ENCODE results near the gene VWA1. TPM values are rescaled to one million over a fixed set of nuclear protein-coding genes. Genes with fewer than 3 reads are reported as not detected.

Gene VWA1
- total and polyA plus RNA-seq, 8 donors, result 7.6 to 64.8 (median 23.0) TPM

- Histone ChIP-seq H3K36me3 (no peaks in the 10 kb centered on the region), H3K27ac (peak overlapping the region; percentile 30 to 87 (median 75)), H3K9me3 (no peaks in the 10 kb centered on the region), H3K4me3 (peak overlapping the region; percentile 42 to 51 (median 50)), H3K27me3 (peaks cover 0 to 13% (median 0%) of the 10 kb centered on the region in 3 donors), H3K4me1 (peaks cover 15 to 46% (median 33%) of the 10 kb centered on the region in 4 donors)
- TF ChIP-seq POLR2AphosphoS5 (IDR thresholded peaks at IDR 0.05), result no peak
- TF ChIP-seq POLR2A (IDR thresholded peaks at IDR 0.05), result no peak
- peak in 1 of 7 experiments; percentile 13 for TF ChIP-seq CTCF (IDR thresholded peaks at IDR 0.05)
- no peak for TF ChIP-seq EP300 (IDR thresholded peaks at IDR 0.05)
- DNase-seq, result peak in 1 of 2 donors; percentile 74
- intact Hi-C loops (cut with DNase I; ENCODE audit: low total_unique reads), result no loop called here
- 5 to 18% (median 7%) methylated on average over 31 to 112 of the region's 112 CpGs for WGBS, 5 donors
Measured at GRCh38 chr1:1419813-1420653, 15.5 kb upstream of the VWA1 start.

DNA sequence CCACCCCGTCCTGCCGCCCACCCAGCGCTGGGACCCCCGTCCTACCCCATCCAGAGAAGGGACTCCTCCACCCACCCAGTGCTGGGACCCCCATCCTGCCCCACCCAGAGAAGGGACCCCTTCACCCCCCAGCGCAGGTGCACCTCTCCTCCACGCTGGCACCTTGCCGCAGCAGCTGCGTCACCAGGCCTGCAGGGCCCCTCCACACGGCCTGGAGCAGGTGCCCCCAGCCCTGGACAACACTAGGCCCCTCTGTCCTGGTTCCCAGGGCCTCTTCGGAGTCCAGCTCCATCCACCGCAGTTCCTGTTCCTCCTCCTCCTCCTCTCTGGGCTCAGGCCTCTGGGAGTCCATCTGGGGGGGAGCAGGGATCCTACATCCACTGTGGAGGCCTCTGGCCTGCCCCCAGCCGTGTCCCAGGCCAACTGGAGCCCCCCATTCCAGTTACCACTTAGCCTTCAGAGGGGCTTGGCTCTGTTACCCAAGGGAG is 14.8 kb upstream of the VWA1 start:
- intact Hi-C loops (cut with DNase I; ENCODE audit: low total_unique reads), result no loop called here

DNA sequence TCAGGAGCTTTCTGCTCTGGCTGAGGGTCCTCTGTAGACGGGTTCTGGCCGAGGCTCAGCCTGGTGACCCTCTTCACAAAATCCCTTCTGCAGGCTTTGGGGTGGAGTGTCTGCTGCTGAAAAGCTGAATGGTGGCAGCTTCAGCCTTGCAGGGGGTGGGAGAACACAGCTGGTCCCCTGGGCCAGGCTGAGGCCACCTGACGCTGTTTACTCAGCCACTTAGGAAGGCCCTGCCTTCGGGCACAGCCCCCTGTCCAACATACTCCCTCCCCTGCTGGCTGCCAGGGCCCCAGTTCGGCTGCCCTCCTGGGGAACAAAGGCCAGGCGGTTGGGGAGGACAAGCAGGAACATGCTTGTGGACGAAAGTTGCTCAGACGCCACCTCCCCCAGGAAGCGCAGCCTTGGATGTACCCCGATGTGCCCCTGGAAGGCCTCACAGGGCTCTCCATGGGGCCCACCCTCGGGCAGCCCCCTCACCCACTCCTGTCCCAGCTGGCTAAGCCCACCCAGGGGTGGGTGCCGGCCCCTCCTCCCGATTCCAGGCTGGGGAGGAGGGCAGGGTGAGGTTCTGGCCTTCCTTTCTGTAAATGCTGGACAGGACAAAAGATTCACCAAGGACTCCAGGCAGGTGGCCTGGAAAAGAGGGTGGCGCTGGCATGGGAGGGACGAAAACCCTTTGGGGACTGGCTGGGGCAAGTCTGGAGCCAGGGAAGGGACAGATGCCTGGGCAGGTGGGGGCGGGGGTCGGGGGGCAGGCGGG is 14.2 kb upstream of the VWA1 start, which contains the start of gene ANKRD65:
TSS of gene ANKRD65 (minus strand) at position 130 of the 760 bp plus-strand sequence. CDS start 271 bp downstream, outside the sequence.
- Histone ChIP-seq H3K4me3 (peak within 1 kb of the TSS; percentile 39 to 51 (median 50)), H3K4me1 (peaks cover 15 to 46% (median 35%) of the 10 kb centered on the region in 4 donors), H3K27ac (peak within 1 kb of the TSS; percentile 26 to 87 (median 55)), H3K36me3 (no peaks in the 10 kb centered on the region), H3K27me3 (peaks cover 0 to 23% (median 0%) of the 10 kb centered on the region in 3 donors), H3K9me3 (no peaks in the 10 kb centered on the region)
- TF ChIP-seq POLR2A (IDR thresholded peaks at IDR 0.05), result no peak
- no peak for TF ChIP-seq EP300 (IDR thresholded peaks at IDR 0.05)
- no peak for TF ChIP-seq POLR2AphosphoS5 (IDR thresholded peaks at IDR 0.05)
- TF ChIP-seq CTCF (IDR thresholded peaks at IDR 0.05), result no peak
- 58 to 71% (median 66%) methylated on average over 11 to 18 of the region's 18 CpGs for WGBS, 5 donors
- DNase-seq, result peak in 1 of 2 donors; percentile 72
- intact Hi-C loops (cut with DNase I; ENCODE audit: low total_unique reads), result no loop called here

More for the DNA sequence above, 14.8 kb upstream of the VWA1 start:
- no peaks in the 10 kb centered on the region for H3K9me3 ChIP-seq
- H3K4me3 ChIP-seq, result peak overlapping the region; percentile 39 to 51 (median 50)
- DNase-seq, result peak in 1 of 2 donors; percentile 33
- peak overlapping the region in 4 of 5 donors; percentile 6 to 87 (median 68) for H3K27ac ChIP-seq
- WGBS, 5 donors, result 35 to 62% (median 47%) methylated on average over 3 to 12 of the region's 12 CpGs
- TF ChIP-seq POLR2AphosphoS5 (IDR thresholded peaks at IDR 0.05) (no peak), CTCF (IDR thresholded peaks at IDR 0.05) (no peak)
- H3K36me3 ChIP-seq, result no peaks in the 10 kb centered on the region
- H3K27me3 ChIP-seq, result peaks cover 0 to 17% (median 0%) of the 10 kb centered on the region in 3 donors
- H3K4me1 ChIP-seq, result peaks cover 15 to 46% (median 33%) of the 10 kb centered on the region in 4 donors

- H3K27ac ChIP-seq, result peak overlapping the region in 4 of 5 donors; percentile 15 to 87 (median 68)
- 79 to 89% (median 86%) methylated on average over 4 to 7 of the region's 7 CpGs for WGBS, 5 donors
- H3K9me3 ChIP-seq, result no peaks in the 10 kb centered on the region
- H3K27me3 ChIP-seq, result peaks cover 0 to 29% (median 4%) of the 10 kb centered on the region in 3 donors
- H3K4me3 ChIP-seq, result no peak overlapping the region
- no peaks in the 10 kb centered on the region for H3K36me3 ChIP-seq
- TF ChIP-seq CTCF (IDR thresholded peaks at IDR 0.05) (no peak), EP300 (IDR thresholded peaks at IDR 0.05) (no peak), POLR2A (IDR thresholded peaks at IDR 0.05) (no peak), POLR2AphosphoS5 (IDR thresholded peaks at IDR 0.05) (no peak)
- no peak for DNase-seq
- peaks cover 15 to 51% (median 38%) of the 10 kb centered on the region in 4 donors for H3K4me1 ChIP-seq
- intact Hi-C loops (cut with DNase I; ENCODE audit: low total_unique reads), result no loop called here
Measured at GRCh38 chr1:1421907-1422464, 13.5 kb upstream of the VWA1 start.
